Lower lobe of right lung (tissue), 2 donors: Measurements from ENCODE around the gene PRRT1B. TPM values are rescaled to one million over a fixed set of nuclear protein-coding genes. Genes with fewer than 3 reads are reported as not detected.

Experiments
- ATAC-seq, 2 donors: fragments of 200-7000 bp; cut with Tn5 transposase; one replicate each; pipeline ENCODE4 v1.9.1; 2020 to 2022; ENCODE audit warnings: mild to moderate bottlenecking in 2 of 2, moderate library complexity in 2 of 2
- DNase-seq: peaks from one replicate; pipeline ENCODE4 v3.0.0-alpha.2; 2020
- H3K27ac ChIP-seq: fragments of 200-600 bp; one replicate; pipeline ENCODE4 v1.8.0; 2022
- H3K27me3 ChIP-seq: fragments of 200-600 bp; one replicate; pipeline ENCODE4 v1.8.0; 2022; ENCODE audit warnings: low read depth
- H3K36me3 ChIP-seq: fragments of 200-600 bp; one replicate; pipeline ENCODE4 v1.8.0; 2022; ENCODE audit warnings: mild to moderate bottlenecking
- H3K4me1 ChIP-seq: fragments of 200-600 bp; one replicate; pipeline ENCODE4 v1.8.0; 2022
- H3K4me3 ChIP-seq: fragments of 200-600 bp; one replicate; pipeline ENCODE4 v1.8.0; 2022; ENCODE audit warnings: mild to moderate bottlenecking
- H3K9me3 ChIP-seq: fragments of 200-600 bp; one replicate; pipeline ENCODE4 v1.8.0; 2022
- CTCF ChIP-seq: fragments of 200-600 bp; IDR thresholded peaks from one replicate; pipeline ENCODE4 v1.8.0; 2022; ENCODE audit warnings: antibody characterized with exemption, mild to moderate bottlenecking
- intact Hi-C: fragments of 100-400 bp; cut with DNase I; formaldehyde crosslinking; loops from one replicate; pipeline ENCODE4 v1.11.0; 2022
- total RNA-seq: library from RNA; stranded (reverse); fragmentation: NEBNext Ultra II Directional; extraction: Animal tissue kit (Norgen Biotek cat#: 25700); gene quantifications from one replicate; pipeline ENCODE4 v1.2.1, GENCODE V29; 2021
- donor health status: DM: no; HTN: yes; CAD: no; lungs with severe emphysema.

PRRT1B gene
- total RNA-seq, 1 donor from 2014 or later = 6.3 TPM

- Histone ChIP-seq H3K4me3 (no peak overlapping the region), H3K27ac (no peak overlapping the region), H3K9me3 (peaks cover 6% of the 10 kb centered on the region), H3K36me3 (peaks cover 94% of the 10 kb centered on the region), H3K27me3 (no peaks in the 10 kb centered on the region), H3K4me1 (no peaks in the 10 kb centered on the region)
- intact Hi-C loops = no loop called here
- no peak for TF ChIP-seq CTCF
- ATAC-seq = no peak
- no peak for DNase-seq
Measured at GRCh38 chr9:131518553-131518952, 26.8 kb upstream of the PRRT1B start.

- DNase-seq (no peak), ATAC-seq (no peak)
- Histone ChIP-seq H3K36me3 (peaks cover 94% of the 10 kb centered on the region), H3K9me3 (peaks cover 3% of the 10 kb centered on the region), H3K27ac (no peak overlapping the region), H3K27me3 (no peaks in the 10 kb centered on the region), H3K4me3 (no peak overlapping the region), H3K4me1 (no peaks in the 10 kb centered on the region)
- no peak for TF ChIP-seq CTCF
- intact Hi-C loops = no loop called here
Measured at GRCh38 chr9:131520503-131520902, 24.8 kb upstream of the PRRT1B start.

- intact Hi-C loops = no loop called here
- H3K27ac ChIP-seq = no peak overlapping the region
- H3K4me1 ChIP-seq = no peaks in the 10 kb centered on the region
- DNase-seq (no peak), ATAC-seq (no peak)
- no peak overlapping the region for H3K4me3 ChIP-seq
- H3K36me3 ChIP-seq = peaks cover 100% of the 10 kb centered on the region
- H3K9me3 ChIP-seq = peaks cover 3% of the 10 kb centered on the region
- no peak for TF ChIP-seq CTCF
- no peaks in the 10 kb centered on the region for H3K27me3 ChIP-seq
Measured at GRCh38 chr9:131521203-131521602, 24.1 kb upstream of the PRRT1B start.

GRCh38 chr9:131521822-131522221, 23.5 kb upstream of the PRRT1B start:
- DNase-seq (no peak), ATAC-seq (no peak)
- Histone ChIP-seq H3K27me3 (no peaks in the 10 kb centered on the region), H3K27ac (no peak overlapping the region), H3K4me3 (no peak overlapping the region), H3K4me1 (no peaks in the 10 kb centered on the region), H3K36me3 (peaks cover 100% of the 10 kb centered on the region), H3K9me3 (no peaks in the 10 kb centered on the region)
- intact Hi-C loops = no loop called here
- TF ChIP-seq CTCF = no peak

- H3K4me3 ChIP-seq = no peak overlapping the region
- DNase-seq (no peak), ATAC-seq (no peak)
- intact Hi-C loops = no loop called here
- H3K27me3 ChIP-seq = no peaks in the 10 kb centered on the region
- no peaks in the 10 kb centered on the region for H3K9me3 ChIP-seq
- H3K4me1 ChIP-seq = no peaks in the 10 kb centered on the region
- TF ChIP-seq CTCF = no peak
- H3K27ac ChIP-seq = no peak overlapping the region
- peaks cover 100% of the 10 kb centered on the region for H3K36me3 ChIP-seq
Measured at GRCh38 chr9:131522257-131523085, 22.9 kb upstream of the PRRT1B start.
